ENCODE measurements around the gene ZNHIT2. TPM values are rescaled to one million over a fixed set of nuclear protein-coding genes. Genes with fewer than 3 reads are reported as not detected.

ZNHIT2 gene
- total and polyA plus RNA-seq, 2 of the 13 experiments (the other 11 are each of a cell fraction or from before 2014, with no cell fraction given), result 1.1 to 6.5 TPM

- TF ChIP-seq ZNF782 (CRISPR knock-in tag; IDR thresholded peaks at IDR 0.05; ENCODE audit: borderline replicate concordance), result no peak
- TF ChIP-seq ZNF598 (CRISPR knock-in tag; IDR thresholded peaks at IDR 0.05; ENCODE audit: borderline replicate concordance), result 0 out of 2 replicates have a peak, but pooled peaks have one; percentile 46
- no peak for TF ChIP-seq WIZ (CRISPR knock-in tag; IDR thresholded peaks at IDR 0.05)
- TF ChIP-seq ZBED4 (CRISPR knock-in tag; IDR thresholded peaks at IDR 0.05; ENCODE audit: borderline replicate concordance), result no peak
- TF ChIP-seq ZNF276 (CRISPR knock-in tag; IDR thresholded peaks at IDR 0.05; ENCODE audit: low read depth), result no peak
- peak; percentile 52; the same call in 1 of the 2 replicates for TF ChIP-seq ZNF280D (CRISPR knock-in tag; IDR thresholded peaks at IDR 0.05)
- TF ChIP-seq CENPT (CRISPR knock-in tag; IDR thresholded peaks at IDR 0.05; ENCODE audit: low read depth), result no peak
- TF ChIP-seq ZNF407 (CRISPR knock-in tag; IDR thresholded peaks at IDR 0.05; ENCODE audit: not compliant biosample characterization), result no peak
- no peak for TF ChIP-seq RFX1 (IDR thresholded peaks at IDR 0.05)
- TF ChIP-seq ZNF747 (CRISPR knock-in tag; IDR thresholded peaks at IDR 0.05; ENCODE audit: borderline replicate concordance), result 0 out of 2 replicates have a peak, but pooled peaks have one; percentile 44
Measured at GRCh38 chr11:65111744-65112545, 5.6 kb downstream of the ZNHIT2 start, which contains the start of gene TM7SF2 (continued).
